GM12875 (cell line): ENCODE results near the gene MYO9A.

ENCODE experiments used
- H3K4me3 ChIP-seq: one replicate; pipeline ENCODE4 v1.5.1; 2011; ENCODE audit warnings: low read depth, low read length, control low read depth
- CTCF ChIP-seq: IDR thresholded peaks from 2 replicates; pipeline ENCODE4 v1.5.1; 2011; ENCODE audit warnings: low read depth, mild to moderate bottlenecking, control low read depth, inconsistent platforms, low read length, moderate library complexity, borderline replicate concordance; ENCODE audit not compliant: insufficient read depth

Gene MYO9A

GRCh38 chr15:72161361-72162132 is 43.6 kb upstream of the MYO9A start:
- no peak for TF ChIP-seq CTCF

DNA sequence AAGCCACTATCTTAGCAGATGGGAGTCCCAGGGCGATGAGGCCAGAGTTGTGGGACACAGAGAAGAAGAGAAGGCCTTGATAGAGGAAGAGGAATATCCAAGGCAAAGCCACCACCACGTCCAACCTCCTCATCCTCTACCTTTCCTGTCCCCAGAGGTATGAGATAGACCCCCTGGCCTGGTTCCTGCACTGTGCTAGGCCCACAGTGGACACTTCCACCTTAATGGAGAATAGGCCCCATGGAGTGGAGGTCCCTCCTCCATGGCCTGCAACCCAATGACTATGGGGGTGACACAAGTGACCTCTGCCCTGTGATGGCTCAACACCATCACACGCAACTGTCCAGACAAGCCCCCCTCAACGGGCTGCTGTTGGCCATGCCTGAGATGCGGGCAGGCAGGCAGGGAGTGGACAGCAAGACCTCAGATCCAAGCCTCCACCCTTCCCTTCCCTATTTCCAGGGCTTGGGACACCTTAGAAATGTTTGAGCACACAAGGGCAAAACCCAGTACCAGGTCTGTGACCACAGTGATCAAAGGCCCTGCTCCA is 42.8 kb upstream of the MYO9A start:
- no peak overlapping the region for H3K4me3 ChIP-seq
- TF ChIP-seq CTCF = no peak

More at GRCh38 chr15:72161361-72162132, 43.6 kb upstream of the MYO9A start:
- H3K4me3 ChIP-seq = no peak overlapping the region

GRCh38 chr15:72156928-72157327 is 39.0 kb upstream of the MYO9A start:
- TF ChIP-seq CTCF = no peak
- H3K4me3 ChIP-seq = no peak overlapping the region

GRCh38 chr15:72155635-72156616 is 38.0 kb upstream of the MYO9A start:
- H3K4me3 ChIP-seq = peak overlapping the region; percentile 55
- peak; percentile 88 for TF ChIP-seq CTCF

GRCh38 chr15:72155003-72155621 is 37.2 kb upstream of the MYO9A start:
- no peak for TF ChIP-seq CTCF
- H3K4me3 ChIP-seq = no peak overlapping the region

DNA sequence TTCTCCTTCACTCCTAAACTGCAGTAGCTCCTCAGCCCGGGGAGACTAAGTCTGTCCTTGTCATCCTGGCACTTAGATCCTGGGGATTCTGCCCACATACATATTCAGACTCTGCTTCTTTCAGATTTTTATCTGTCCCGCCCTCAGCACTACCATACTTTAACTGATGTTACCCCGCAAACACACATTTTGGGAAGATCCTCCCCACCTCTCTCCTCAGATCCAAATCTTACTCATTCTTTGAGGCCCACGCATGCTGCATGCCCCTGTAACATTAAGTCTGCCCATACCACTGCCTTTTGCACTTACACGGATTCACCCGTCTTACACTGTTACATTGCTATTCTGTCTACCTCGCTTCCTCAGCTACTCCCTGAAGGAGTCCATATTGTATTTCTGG is 36.4 kb upstream of the MYO9A start:
- no peak for TF ChIP-seq CTCF
- no peak overlapping the region for H3K4me3 ChIP-seq
